Activated CD8-positive, alpha-beta T cell treated with anti-CD3 and anti-CD28 coated beads for 36 hours (primary cell): ENCODE results near the gene SLC25A11. TPM values are rescaled to one million over a fixed set of nuclear protein-coding genes. Genes with fewer than 3 reads are reported as not detected.
A peak's percentile ranks its signal among the peaks of the same experiment; 100 is the strongest.

ENCODE experiments used
- ATAC-seq: fragments of 200-7000 bp; cut with Tn5 transposase; one replicate; pipeline ENCODE4 v1.10.0; 2021; ENCODE audit warnings: mild to moderate bottlenecking, moderate library complexity
- CTCF ChIA-PET: fragments of 350-600 bp; sonication (Branson Sonifier 250); formaldehyde crosslinking; loops from one replicate; lab custom pipeline; 2021; ENCODE audit warnings: antibody characterized with exemption; lab: Charles Lee
- POLR2A ChIA-PET: fragments of 350-600 bp; sonication (Branson Sonifier 250); formaldehyde crosslinking; loops from one replicate; lab custom pipeline; 2021; ENCODE audit warnings: antibody characterized with exemption; lab: Charles Lee
- DNase-seq: peaks from one replicate; pipeline ENCODE4 v3.0.0-alpha.2; 2020
- H3K27ac Mint-ChIP-seq: one replicate; pipeline ENCODE4 v1.8.0; 2021; ENCODE audit warnings: mild to moderate bottlenecking, mixed read lengths
- H3K27me3 Mint-ChIP-seq: one replicate; pipeline ENCODE4 v1.8.0; 2021; ENCODE audit warnings: mixed read lengths
- H3K36me3 Mint-ChIP-seq: one replicate; pipeline ENCODE4 v1.8.0; 2021; ENCODE audit warnings: low read depth, mixed read lengths
- H3K4me1 Mint-ChIP-seq: one replicate; pipeline ENCODE4 v1.8.0; 2021; ENCODE audit warnings: low read depth, mixed read lengths
- H3K4me3 Mint-ChIP-seq: one replicate; pipeline ENCODE4 v1.8.0; 2021; ENCODE audit warnings: mild to moderate bottlenecking, moderate library complexity, mixed read lengths
- H3K9me3 Mint-ChIP-seq: one replicate; pipeline ENCODE4 v1.8.0; 2021; ENCODE audit warnings: mixed read lengths
- intact Hi-C: fragments of 100-400 bp; cut with micrococcal nuclease; formaldehyde crosslinking; loops from one replicate; pipeline ENCODE4 v1.10.0; 2022
- total RNA-seq, 2 experiments: library from RNA; stranded (reverse); gene quantifications; one replicate each; pipeline ENCODE4 v1.2.3, GENCODE V29; 2021
- TF ChIP-seq, protein P1 (sequence below): fragments of 200-600 bp; IDR thresholded peaks from one replicate; pipeline ENCODE4 v1.8.0; 2022; ENCODE audit warnings: antibody characterized with exemption, mild to moderate bottlenecking

SLC25A11 gene
- total RNA-seq, 2 experiments from 2014 or later: 80.8 to 87.0 TPM

DNA sequence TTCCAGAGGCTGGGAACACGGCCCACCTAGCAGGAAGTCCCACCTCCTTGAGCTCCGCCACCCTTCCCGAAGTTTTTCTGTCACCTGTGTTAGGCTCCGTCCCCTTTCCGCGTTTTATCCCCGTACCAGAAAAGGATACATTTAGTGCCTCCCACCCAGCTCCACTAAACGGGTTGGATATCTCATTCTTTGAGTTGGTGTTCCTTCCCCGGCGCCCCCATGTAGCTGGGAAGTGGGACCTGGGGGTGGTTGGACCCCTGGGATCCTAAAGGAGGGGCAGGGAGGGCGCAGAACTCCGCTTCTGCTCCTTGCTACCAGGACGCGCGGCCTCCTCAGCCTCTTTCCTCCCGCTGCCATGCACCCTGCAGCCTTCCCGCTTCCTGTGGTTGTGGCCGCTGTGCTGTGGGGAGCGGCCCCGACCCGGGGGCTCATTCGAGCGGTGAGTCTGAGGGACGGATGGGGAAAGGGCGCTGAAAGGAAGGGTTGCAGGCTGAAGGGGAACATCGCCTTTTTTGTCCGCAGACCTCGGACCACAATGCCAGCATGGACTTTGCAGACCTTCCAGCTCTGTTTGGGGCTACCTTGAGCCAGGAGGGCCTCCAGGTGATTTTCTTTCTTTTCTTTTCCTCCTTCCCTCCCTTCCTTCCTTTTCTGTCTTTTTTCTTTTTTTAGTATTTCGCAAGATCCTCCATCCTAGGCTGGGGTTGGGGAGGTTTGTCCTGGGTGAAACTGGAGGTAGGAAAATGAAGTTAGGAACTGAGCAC, 891 bp upstream of the SLC25A11 start:
- intact Hi-C loops: no loop called here
- DNase-seq (peak; percentile 64), ATAC-seq (no peak)
- peaks cover 81% of the 10 kb centered on the region for H3K36me3 Mint-ChIP-seq
- no peaks in the 10 kb centered on the region for H3K9me3 Mint-ChIP-seq
- H3K4me1 Mint-ChIP-seq: peaks cover 64% of the 10 kb centered on the region
- H3K4me3 Mint-ChIP-seq: peak overlapping the region; percentile 97
- CTCF ChIA-PET: interaction anchor here (0.8 to 3.1 kb wide), 8 partner anchors 8 to 48 kb away, joined by 3 to 24 read pairs (median 4); partner anchors contain the start of genes CHRNE, PFN1 and SPAG7
- POLR2A ChIA-PET: interaction anchor here (0.8 to 20.8 kb wide), 19 partner anchors 7 to 237 kb away, joined by 3 to 627 read pairs (median 7); partner anchors contain the start of genes ARRB2, C17orf107, CAMTA2 and CHRNE
- TF ChIP-seq, protein P1, sequence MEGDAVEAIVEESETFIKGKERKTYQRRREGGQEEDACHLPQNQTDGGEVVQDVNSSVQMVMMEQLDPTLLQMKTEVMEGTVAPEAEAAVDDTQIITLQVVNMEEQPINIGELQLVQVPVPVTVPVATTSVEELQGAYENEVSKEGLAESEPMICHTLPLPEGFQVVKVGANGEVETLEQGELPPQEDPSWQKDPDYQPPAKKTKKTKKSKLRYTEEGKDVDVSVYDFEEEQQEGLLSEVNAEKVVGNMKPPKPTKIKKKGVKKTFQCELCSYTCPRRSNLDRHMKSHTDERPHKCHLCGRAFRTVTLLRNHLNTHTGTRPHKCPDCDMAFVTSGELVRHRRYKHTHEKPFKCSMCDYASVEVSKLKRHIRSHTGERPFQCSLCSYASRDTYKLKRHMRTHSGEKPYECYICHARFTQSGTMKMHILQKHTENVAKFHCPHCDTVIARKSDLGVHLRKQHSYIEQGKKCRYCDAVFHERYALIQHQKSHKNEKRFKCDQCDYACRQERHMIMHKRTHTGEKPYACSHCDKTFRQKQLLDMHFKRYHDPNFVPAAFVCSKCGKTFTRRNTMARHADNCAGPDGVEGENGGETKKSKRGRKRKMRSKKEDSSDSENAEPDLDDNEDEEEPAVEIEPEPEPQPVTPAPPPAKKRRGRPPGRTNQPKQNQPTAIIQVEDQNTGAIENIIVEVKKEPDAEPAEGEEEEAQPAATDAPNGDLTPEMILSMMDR: no peak
- no peaks in the 10 kb centered on the region for H3K27me3 Mint-ChIP-seq
- peak overlapping the region; percentile 98 for H3K27ac Mint-ChIP-seq

DNA sequence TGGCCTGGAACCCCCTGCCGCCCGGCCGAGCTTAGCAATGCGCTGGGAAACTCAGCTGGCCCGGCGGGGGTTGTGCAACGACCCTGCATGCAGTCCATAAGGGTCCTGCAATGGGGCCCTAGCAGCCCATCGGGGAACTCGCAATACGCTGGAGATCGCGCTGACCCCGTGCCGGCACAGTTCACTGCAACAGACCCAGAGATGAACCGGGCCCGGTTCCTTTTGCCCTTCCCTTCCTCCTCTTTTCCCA, 375 bp downstream of the SLC25A11 start:
- ChIA-PET POLR2A (interaction anchor here (1.1 to 20.8 kb wide), 19 partner anchors 9 to 236 kb away, joined by 4 to 627 read pairs (median 9); partner anchors contain the start of genes ARRB2, C17orf107, CAMTA2 and CHRNE), CTCF (interaction anchor here (1.0 to 3.1 kb wide), 8 partner anchors 9 to 518 kb away, joined by 3 to 24 read pairs (median 4); partner anchors contain the start of genes CAMTA2, CHRNE, PFN1 and SPAG7)
- H3K4me3 Mint-ChIP-seq: peak overlapping the region; percentile 97
- intact Hi-C loops: no loop called here
- no peak for ATAC-seq
- TF ChIP-seq, protein P1: no peak
- peak overlapping the region; percentile 79 for H3K27ac Mint-ChIP-seq
- H3K27me3 Mint-ChIP-seq: no peaks in the 10 kb centered on the region
- DNase-seq: no peak
- peaks cover 71% of the 10 kb centered on the region for H3K36me3 Mint-ChIP-seq
- H3K9me3 Mint-ChIP-seq: no peaks in the 10 kb centered on the region
- peaks cover 54% of the 10 kb centered on the region for H3K4me1 Mint-ChIP-seq

DNA sequence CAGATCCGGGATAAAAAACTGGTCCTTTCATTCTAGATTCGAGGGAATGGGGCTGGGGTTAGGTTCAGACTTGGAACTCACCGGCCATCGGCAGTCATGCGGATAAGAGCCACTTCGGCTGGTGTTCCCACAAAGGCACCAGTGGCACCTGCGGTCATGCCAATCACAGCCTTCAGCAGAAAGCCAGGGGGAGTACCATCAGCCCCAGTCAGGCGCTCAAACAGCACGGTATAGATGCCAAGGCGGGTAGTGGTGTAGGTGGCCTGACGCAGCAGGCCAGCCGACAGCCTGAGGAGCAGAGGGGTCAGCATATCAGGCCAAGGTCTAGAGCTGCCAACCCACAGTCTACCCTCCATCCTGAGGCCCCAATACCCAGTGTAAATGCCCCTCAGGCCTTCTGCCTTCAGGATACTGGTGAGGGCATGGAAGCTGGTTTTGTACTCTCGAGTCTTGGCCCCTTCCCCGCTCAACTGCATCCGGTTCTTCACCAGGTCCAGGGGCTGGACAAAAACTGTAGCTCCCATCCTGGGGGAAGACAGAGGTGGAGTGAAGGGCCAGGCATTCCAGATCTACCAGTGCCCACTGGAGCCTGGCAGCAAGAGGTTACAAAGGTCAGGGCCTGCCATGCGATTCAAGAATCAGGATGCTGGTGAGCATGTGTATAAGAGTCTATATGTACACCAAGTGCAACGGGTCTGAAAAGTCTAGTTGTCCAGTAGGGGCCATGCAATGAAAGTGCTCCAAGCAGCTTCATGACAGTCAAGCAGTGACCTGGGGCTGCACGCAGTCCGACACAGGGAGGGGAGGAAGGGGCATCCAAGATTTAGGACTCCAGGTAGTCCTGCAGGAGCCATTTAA, 929 bp downstream of the SLC25A11 start:
- DNase-seq (no peak), ATAC-seq (no peak)
- POLR2A ChIA-PET: interaction anchor here (0.5 to 20.8 kb wide), 16 partner anchors 9 to 374 kb away, joined by 3 to 627 read pairs (median 8); partner anchors contain the start of genes ARRB2, C17orf107, CHRNE and ENO3
- CTCF ChIA-PET: interaction anchor here (1.1 to 3.1 kb wide), 5 partner anchors 27 to 518 kb away, joined by 3 to 24 read pairs (median 4); partner anchors contain the start of gene CAMTA2
- TF ChIP-seq, protein P1: no peak
- Mint-ChIP-seq H3K4me1 (peaks cover 54% of the 10 kb centered on the region), H3K4me3 (peak overlapping the region; percentile 97), H3K36me3 (peaks cover 68% of the 10 kb centered on the region), H3K9me3 (no peaks in the 10 kb centered on the region), H3K27ac (peak overlapping the region; percentile 79), H3K27me3 (no peaks in the 10 kb centered on the region)
- intact Hi-C loops: no loop called here

DNA sequence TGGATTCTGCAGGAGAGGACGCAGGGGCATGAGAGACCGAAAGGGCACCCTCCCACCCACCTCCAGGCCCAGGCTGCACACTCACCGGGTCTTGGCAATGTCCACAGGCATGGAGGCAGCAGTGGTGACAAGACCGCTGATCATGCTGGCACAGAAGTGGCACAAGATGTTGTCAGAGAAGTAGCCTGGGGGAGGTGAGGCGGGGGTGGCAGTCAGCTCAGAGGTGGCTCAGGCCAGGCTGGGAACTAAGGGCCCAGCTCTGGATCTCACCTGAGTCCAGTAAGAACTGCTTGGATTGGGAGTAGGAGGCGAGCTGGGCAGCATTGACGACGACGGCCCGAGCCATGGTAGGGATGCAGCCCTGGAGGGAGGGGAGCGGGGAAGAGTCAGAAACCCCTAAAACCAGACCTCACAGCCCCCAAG, 1.8 kb downstream of the SLC25A11 start:
- H3K4me3 Mint-ChIP-seq: peak overlapping the region; percentile 97
- peak overlapping the region; percentile 55 for H3K27ac Mint-ChIP-seq
- ATAC-seq (no peak), DNase-seq (no peak)
- CTCF ChIA-PET: interaction anchor here (0.8 to 3.1 kb wide), 3 partner anchors 24 to 124 kb away, joined by 3 to 24 read pairs (median 4); no protein-coding TSS in a partner anchor
- no peaks in the 10 kb centered on the region for H3K27me3 Mint-ChIP-seq
- H3K9me3 Mint-ChIP-seq: no peaks in the 10 kb centered on the region
- TF ChIP-seq, protein P1: no peak
- POLR2A ChIA-PET: interaction anchor here (2.6 to 20.8 kb wide), 4 partner anchors 9 to 30 kb away, joined by 10 to 627 read pairs (median 36); partner anchors contain the start of genes PFN1 and SPAG7
- intact Hi-C loops: no loop called here
- H3K4me1 Mint-ChIP-seq: peaks cover 49% of the 10 kb centered on the region
- peaks cover 61% of the 10 kb centered on the region for H3K36me3 Mint-ChIP-seq
